ENCODE results near the gene UBQLN4. TPM values are rescaled to one million over a fixed set of nuclear protein-coding genes. Genes with fewer than 3 reads are reported as not detected.

UBQLN4 gene
- 61.2 to 66.7 TPM (median 61.9 TPM) in 3 replicates for total RNA-seq

- DNase-seq (ENCODE audit: low spot score in 2 of 2, unreplicated experiment in 2 of 2) = peak; percentile 80 to 81
- peak within 1 kb of the TSS; percentile 99 for H3K27ac Mint-ChIP-seq
- peaks cover 21% of the 10 kb centered on the region for H3K4me1 Mint-ChIP-seq
- no peak for TF ChIP-seq CTCF (IDR thresholded peaks at IDR 0.05; ENCODE audit: unreplicated experiment)
- H3K9me3 Mint-ChIP-seq = no peaks in the 10 kb centered on the region
- H3K4me3 Mint-ChIP-seq = peak within 1 kb of the TSS; percentile 96
- no peaks in the 10 kb centered on the region for H3K27me3 Mint-ChIP-seq (ENCODE audit: low read depth)
- H3K36me3 Mint-ChIP-seq = peaks cover 8% of the 10 kb centered on the region
Measured at GRCh38 chr1:156053768-156054499, at the start of gene UBQLN4. Gene UBQLN4, minus strand, starts transcription at chr1:156053798. Its CDS starts 97 bp downstream, at chr1:156053701.

GRCh38 chr1:156102633-156103511 lies 49.3 kb upstream of the UBQLN4 start:
- TF ChIP-seq CTCF (IDR thresholded peaks at IDR 0.05; ENCODE audit: unreplicated experiment) = no peak
- DNase-seq (ENCODE audit: low spot score in 2 of 2, unreplicated experiment in 2 of 2) = no peak
- Mint-ChIP-seq H3K27ac (peak overlapping the region; percentile 99), H3K27me3 (ENCODE audit: low read depth) (no peaks in the 10 kb centered on the region), H3K36me3 (no peaks in the 10 kb centered on the region), H3K4me3 (no peak overlapping the region), H3K9me3 (no peaks in the 10 kb centered on the region), H3K4me1 (peaks cover 62% of the 10 kb centered on the region)

DNA sequence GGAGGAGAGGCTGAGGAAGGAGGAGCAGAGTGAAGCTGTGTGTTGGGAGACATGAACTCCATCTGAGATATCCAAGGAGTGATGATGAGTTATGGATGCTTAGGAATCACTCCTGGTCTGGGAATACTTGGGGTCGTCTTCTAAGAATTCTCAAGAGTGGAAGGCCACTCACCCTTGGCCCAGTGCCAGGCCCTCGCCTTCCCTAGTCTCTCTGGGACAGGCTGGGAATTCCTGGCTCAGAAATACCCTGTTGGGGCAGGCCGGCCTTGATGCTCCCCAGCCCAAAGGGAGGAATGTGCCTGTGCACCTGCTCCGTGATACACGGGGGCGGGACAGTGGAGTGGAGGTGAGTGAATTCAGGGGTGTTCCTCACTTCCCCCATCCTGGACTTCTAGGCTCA lies 48.3 kb upstream of the UBQLN4 start:
- H3K36me3 Mint-ChIP-seq = peaks cover under 1% of the 10 kb centered on the region
- H3K4me1 Mint-ChIP-seq = peaks cover 58% of the 10 kb centered on the region
- TF ChIP-seq CTCF (IDR thresholded peaks at IDR 0.05; ENCODE audit: unreplicated experiment) = no peak
- H3K9me3 Mint-ChIP-seq = no peaks in the 10 kb centered on the region
- H3K27ac Mint-ChIP-seq = peak overlapping the region; percentile 99
- no peaks in the 10 kb centered on the region for H3K27me3 Mint-ChIP-seq (ENCODE audit: low read depth)
- H3K4me3 Mint-ChIP-seq = no peak overlapping the region
- no peak for DNase-seq (ENCODE audit: low spot score in 2 of 2, unreplicated experiment in 2 of 2)

DNA sequence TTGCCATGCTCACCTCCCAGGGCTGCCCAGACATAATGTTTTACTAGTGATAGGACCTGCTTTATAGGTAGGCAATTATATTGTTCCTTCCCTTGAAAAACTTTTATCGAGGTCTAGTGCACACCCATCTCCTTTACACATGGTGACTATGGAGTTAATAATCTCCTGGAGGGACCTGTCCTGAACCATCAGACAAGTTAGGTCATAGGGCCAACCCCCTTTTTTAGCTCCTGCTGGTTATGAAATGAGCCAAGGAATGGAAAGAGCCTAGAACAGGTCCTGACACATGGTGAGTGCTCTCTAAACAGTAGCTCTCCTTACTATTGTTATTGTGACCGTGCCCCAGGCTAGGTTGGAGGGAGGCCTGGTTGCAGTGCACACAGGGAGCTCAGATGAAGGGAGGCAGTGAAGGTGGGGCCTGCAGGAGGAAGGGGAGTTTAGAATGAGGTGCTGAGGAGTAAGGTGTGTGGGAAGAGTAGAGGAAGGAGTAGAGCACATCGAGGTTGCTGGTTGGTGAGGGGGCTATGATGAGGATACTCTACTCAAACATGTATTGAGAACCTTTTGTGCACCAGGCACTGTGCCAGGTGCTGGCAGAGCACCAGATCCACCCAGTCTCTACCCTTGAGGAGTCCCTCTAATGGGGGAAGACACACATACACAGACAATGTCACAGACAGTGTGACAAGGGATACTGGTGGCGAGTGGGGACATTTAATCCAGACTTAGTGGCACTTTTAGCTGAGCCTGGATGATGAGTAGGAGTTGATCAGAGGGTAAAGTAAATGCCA lies 46.8 kb upstream of the UBQLN4 start:
- Mint-ChIP-seq H3K4me3 (no peak overlapping the region), H3K4me1 (peaks cover 52% of the 10 kb centered on the region), H3K27me3 (ENCODE audit: low read depth) (no peaks in the 10 kb centered on the region), H3K9me3 (no peaks in the 10 kb centered on the region), H3K36me3 (peaks cover 9% of the 10 kb centered on the region), H3K27ac (peak overlapping the region; percentile 14)
- no peak for DNase-seq (ENCODE audit: low spot score in 2 of 2, unreplicated experiment in 2 of 2)
- TF ChIP-seq CTCF (IDR thresholded peaks at IDR 0.05; ENCODE audit: unreplicated experiment) = no peak

DNA sequence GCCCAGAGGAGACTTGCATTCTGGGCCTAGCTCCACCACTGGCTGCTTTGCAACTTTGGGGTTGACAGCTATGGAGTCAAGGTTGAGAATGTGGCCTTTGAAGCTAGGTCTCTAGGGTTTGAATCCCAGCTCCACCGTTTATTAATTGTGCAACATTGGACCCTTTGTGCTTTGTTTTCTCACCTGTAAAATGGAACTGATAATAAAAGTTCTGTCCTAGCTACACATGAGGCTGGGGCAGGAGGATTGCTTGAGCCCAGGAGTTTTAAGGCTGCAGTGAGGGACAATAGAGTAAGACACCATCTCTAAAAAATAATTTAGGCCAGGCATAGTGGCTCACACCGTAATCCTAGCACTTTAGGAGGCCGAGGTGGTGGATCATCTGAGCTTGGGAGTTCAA lies 45.7 kb upstream of the UBQLN4 start:
- Mint-ChIP-seq H3K4me1 (peaks cover 40% of the 10 kb centered on the region), H3K4me3 (no peak overlapping the region), H3K27ac (no peak overlapping the region), H3K9me3 (no peaks in the 10 kb centered on the region), H3K27me3 (ENCODE audit: low read depth) (no peaks in the 10 kb centered on the region), H3K36me3 (peaks cover 12% of the 10 kb centered on the region)
- no peak for DNase-seq (ENCODE audit: low spot score in 2 of 2, unreplicated experiment in 2 of 2)
- no peak for TF ChIP-seq CTCF (IDR thresholded peaks at IDR 0.05; ENCODE audit: unreplicated experiment)
